OCI-LY7 (cell line): Measurements from ENCODE around the gene GRWD1. TPM values are rescaled to one million over a fixed set of nuclear protein-coding genes. Genes with fewer than 3 reads are reported as not detected.

Experiments used
- BruUV-seq: library from RNA; stranded (reverse); fragments of 400-500 nt; replicated peaks from 2 replicates; lab custom pipeline; 2021; lab: Mats Ljungman, UMichigan
- CTCF ChIA-PET: fragments of 300-600 bp; sonication (Branson Sonifier 250); formaldehyde crosslinking; loops from one replicate; lab custom pipeline; 2022; ENCODE audit warnings: antibody characterized with exemption; ENCODE audit not compliant: unreplicated experiment; lab: Charles Lee
- POLR2A ChIA-PET: fragments of 300-600 bp; sonication (Branson Sonifier 250); formaldehyde crosslinking; loops from one replicate; lab custom pipeline; 2022; ENCODE audit warnings: antibody characterized with exemption; lab: Charles Lee
- DNase-seq: peaks from one replicate; pipeline ENCODE4 v3.0.0-alpha.2; 2015; ENCODE audit warnings: low spot score
- H2AFZ ChIP-seq: fragments of 200-600 bp; sonication (generic), shearing (Covaris generic); 2 replicates; pipeline ENCODE4 v1.6.1; 2014; ENCODE audit warnings: mild to moderate bottlenecking, antibody characterized with exemption, low read length, moderate library complexity
- H3K27ac ChIP-seq: fragments of 200-600 bp; sonication (generic); 2 replicates; pipeline ENCODE4 v1.5.1; 2014; ENCODE audit warnings: mixed run types, low read depth, mild to moderate bottlenecking, moderate library complexity, low read length, inconsistent platforms; ENCODE audit not compliant: poor library complexity, severe bottlenecking
- H3K36me3 ChIP-seq: fragments of 200-600 bp; sonication (generic); 2 replicates; pipeline ENCODE4 v1.6.1; 2014; ENCODE audit warnings: mild to moderate bottlenecking, antibody characterized with exemption, low read length, moderate library complexity, mixed read lengths; ENCODE audit not compliant: insufficient read depth
- H3K4me1 ChIP-seq: fragments of 200-600 bp; sonication (generic); 2 replicates; pipeline ENCODE4 v1.5.1; 2014; ENCODE audit warnings: mild to moderate bottlenecking, low read length; ENCODE audit not compliant: insufficient read depth, poor library complexity, severe bottlenecking
- H3K4me2 ChIP-seq: fragments of 200-600 bp; sonication (generic); 2 replicates; pipeline ENCODE4 v1.6.1; 2014; ENCODE audit warnings: mild to moderate bottlenecking, low read length
- H3K4me3 ChIP-seq: fragments of 200-600 bp; sonication (generic); 2 replicates; pipeline ENCODE4 v1.5.1; 2014; ENCODE audit warnings: mild to moderate bottlenecking, low read depth, low read length; ENCODE audit not compliant: poor library complexity, severe bottlenecking
- H3K79me2 ChIP-seq: fragments of 200-600 bp; sonication (generic); 2 replicates; pipeline ENCODE4 v1.6.1; 2016; ENCODE audit warnings: low read depth, mild to moderate bottlenecking, low read length, moderate library complexity, mixed read lengths; ENCODE audit not compliant: insufficient read depth
- H3K9me2 ChIP-seq: fragments of 200-600 bp; sonication (generic); 2 replicates; pipeline ENCODE4 v1.6.1; 2016; ENCODE audit warnings: mild to moderate bottlenecking, low read length, mixed read lengths; ENCODE audit not compliant: insufficient read depth
- H3K9me3 ChIP-seq: fragments of 200-600 bp; sonication (generic); 2 replicates; pipeline ENCODE4 v1.6.1; 2014; ENCODE audit warnings: mild to moderate bottlenecking, mixed run types, low read length, mixed read lengths
- H4K20me1 ChIP-seq: fragments of 200-600 bp; sonication (generic); 2 replicates; pipeline ENCODE4 v1.6.1; 2014; ENCODE audit warnings: mild to moderate bottlenecking, antibody characterized with exemption, low read length, moderate library complexity, mixed read lengths; ENCODE audit not compliant: insufficient read depth
- EZH2phosphoT487 ChIP-seq: fragments of 200-600 bp; sonication (generic); IDR thresholded peaks from 2 replicates; pipeline ENCODE4 v1.6.1; 2018; ENCODE audit warnings: low read depth, borderline replicate concordance, mild to moderate bottlenecking, mixed run types, antibody characterized with exemption, low read length, moderate library complexity, mixed read lengths
- intact Hi-C: fragments of 100-400 bp; cut with micrococcal nuclease; formaldehyde crosslinking; loops from one replicate; pipeline ENCODE4 v1.10.0; 2022; ENCODE audit not compliant: unreplicated experiment
- total RNA-seq, 2 experiments: library from RNA; depleted of rRNA in 1 of 2; stranded (reverse); fragments of >200 nt in 1 of 2; shearing (Covaris generic) in 1 of 2; gene quantifications; 2 replicates each; pipeline ENCODE4 v1.2.3, GENCODE V29; 2014 to 2022
- TF ChIP-seq, protein P1 (sequence below): fragments of 200-600 bp; sonication (generic); conservative IDR thresholded peaks from 2 replicates; pipeline ENCODE4 v1.5.1; 2014; ENCODE audit warnings: mild to moderate bottlenecking, antibody characterized with exemption, low read length, moderate library complexity, mixed read lengths

GRWD1 gene
- total RNA-seq, 2 experiments from 2014 or later: 32.1 to 35.8 TPM

DNA sequence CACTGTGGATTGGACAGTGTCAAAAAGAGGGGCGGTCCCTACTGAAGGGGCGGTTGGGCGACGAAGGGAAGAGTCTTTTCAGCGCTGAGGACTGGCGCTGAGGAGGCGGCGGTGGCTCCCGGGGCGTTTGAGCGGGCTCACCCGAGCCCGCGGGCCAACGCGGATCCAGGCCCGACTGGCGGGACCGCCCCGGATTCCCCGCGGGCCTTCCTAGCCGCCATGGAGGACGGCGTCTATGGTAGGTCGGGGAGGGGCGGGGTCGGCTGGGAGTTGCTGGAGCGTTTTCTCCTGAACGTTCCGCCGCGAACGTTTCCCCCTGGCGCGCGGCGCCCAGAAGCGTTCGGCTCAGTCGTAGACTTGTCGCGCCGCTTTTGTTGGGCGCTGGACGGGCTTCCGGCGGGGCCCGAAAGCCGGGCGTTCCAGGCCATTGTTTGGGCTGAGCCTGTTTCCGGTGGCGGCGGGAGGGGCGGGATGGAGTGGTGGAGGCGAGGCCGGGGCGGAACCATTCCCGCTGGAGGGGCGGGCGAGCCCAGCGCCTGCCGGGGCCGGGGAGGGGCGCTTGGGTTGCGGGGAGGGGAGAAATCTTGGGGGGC, 23.6 kb downstream of the GRWD1 start, which contains the start of gene CYTH2:
Gene CYTH2 (plus strand): TSS at position 81 of the 593 bp plus-strand sequence. CDS start 139 bp downstream, at position 220.
- CTCF ChIA-PET: no interaction called here
- peak within 1 kb of the TSS; percentile 95 for H3K4me2 ChIP-seq
- POLR2A ChIA-PET: no interaction called here
- peaks cover 42% of the 10 kb centered on the region for H3K36me3 ChIP-seq
- peaks cover 8% of the 10 kb centered on the region for H3K79me2 ChIP-seq
- peak within 1 kb of the TSS; percentile 66 for H2AFZ ChIP-seq
- TF ChIP-seq EZH2phosphoT487: no peak
- TF ChIP-seq, protein P1, sequence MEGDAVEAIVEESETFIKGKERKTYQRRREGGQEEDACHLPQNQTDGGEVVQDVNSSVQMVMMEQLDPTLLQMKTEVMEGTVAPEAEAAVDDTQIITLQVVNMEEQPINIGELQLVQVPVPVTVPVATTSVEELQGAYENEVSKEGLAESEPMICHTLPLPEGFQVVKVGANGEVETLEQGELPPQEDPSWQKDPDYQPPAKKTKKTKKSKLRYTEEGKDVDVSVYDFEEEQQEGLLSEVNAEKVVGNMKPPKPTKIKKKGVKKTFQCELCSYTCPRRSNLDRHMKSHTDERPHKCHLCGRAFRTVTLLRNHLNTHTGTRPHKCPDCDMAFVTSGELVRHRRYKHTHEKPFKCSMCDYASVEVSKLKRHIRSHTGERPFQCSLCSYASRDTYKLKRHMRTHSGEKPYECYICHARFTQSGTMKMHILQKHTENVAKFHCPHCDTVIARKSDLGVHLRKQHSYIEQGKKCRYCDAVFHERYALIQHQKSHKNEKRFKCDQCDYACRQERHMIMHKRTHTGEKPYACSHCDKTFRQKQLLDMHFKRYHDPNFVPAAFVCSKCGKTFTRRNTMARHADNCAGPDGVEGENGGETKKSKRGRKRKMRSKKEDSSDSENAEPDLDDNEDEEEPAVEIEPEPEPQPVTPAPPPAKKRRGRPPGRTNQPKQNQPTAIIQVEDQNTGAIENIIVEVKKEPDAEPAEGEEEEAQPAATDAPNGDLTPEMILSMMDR: no peak
- DNase-seq: peak; percentile 85
- no peaks in the 10 kb centered on the region for H3K9me2 ChIP-seq
- intact Hi-C loops: loop anchor here (1.0 kb wide), 1 partner anchor 24 kb away; the partner anchor contains the start of gene GRWD1
- H3K27ac ChIP-seq: peak within 1 kb of the TSS; percentile 83
- BruUV-seq: no TSS peak
- H3K9me3 ChIP-seq: no peaks in the 10 kb centered on the region
- peaks cover 13% of the 10 kb centered on the region for H3K4me1 ChIP-seq
- H4K20me1 ChIP-seq: peaks cover 5% of the 10 kb centered on the region; the same call in 1 of the 2 replicates
- peak within 1 kb of the TSS; percentile 80 for H3K4me3 ChIP-seq

DNA sequence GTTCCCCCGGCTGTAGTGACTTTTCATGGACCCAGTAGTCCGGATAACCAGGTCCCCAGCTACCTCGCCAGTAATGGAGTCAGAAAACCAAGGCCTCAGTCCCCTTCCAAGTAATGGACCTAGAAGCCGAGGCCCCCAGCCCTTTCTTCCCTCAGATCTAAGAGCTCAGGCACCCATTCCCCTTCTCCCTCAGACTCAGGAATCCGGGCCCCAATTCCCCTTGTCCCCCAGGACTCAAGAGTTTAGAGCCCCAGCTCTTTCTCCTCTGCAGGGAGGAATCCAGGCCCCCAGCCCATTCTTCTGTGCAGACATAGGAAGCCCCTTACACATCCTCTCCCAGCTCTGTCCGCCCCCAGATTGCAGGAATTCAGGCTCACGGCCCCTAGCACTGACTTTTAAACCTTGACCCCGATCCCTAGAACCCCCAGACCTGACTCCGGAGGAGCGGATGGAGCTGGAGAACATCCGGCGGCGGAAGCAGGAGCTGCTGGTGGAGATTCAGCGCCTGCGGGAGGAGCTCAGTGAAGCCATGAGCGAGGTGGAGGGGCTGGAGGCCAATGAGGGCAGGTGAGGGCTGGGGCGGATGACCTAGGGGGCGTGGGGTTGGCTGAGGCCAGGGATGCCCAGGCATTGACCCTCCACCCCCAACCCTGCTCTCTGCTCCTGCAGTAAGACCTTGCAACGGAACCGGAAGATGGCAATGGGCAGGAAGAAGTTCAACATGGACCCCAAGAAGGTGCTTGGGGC, 24.3 kb downstream of the GRWD1 start:
- H3K36me3 ChIP-seq: peaks cover 49% of the 10 kb centered on the region
- H3K4me2 ChIP-seq: peak overlapping the region; percentile 95
- peak overlapping the region; percentile 83 for H3K27ac ChIP-seq
- ChIA-PET CTCF (no interaction called here), POLR2A (no interaction called here)
- intact Hi-C loops: loop anchor here (1.0 kb wide), 1 partner anchor 25 kb away; the partner anchor contains the start of gene GRWD1
- no peak overlapping the region for H2AFZ ChIP-seq
- TF ChIP-seq, protein P1: no peak
- no peak for TF ChIP-seq EZH2phosphoT487
- no peaks in the 10 kb centered on the region for H3K9me2 ChIP-seq
- H3K4me1 ChIP-seq: peaks cover 13% of the 10 kb centered on the region
- no peaks in the 10 kb centered on the region for H3K9me3 ChIP-seq
- H3K4me3 ChIP-seq: peak overlapping the region; percentile 80
- peaks cover 5% of the 10 kb centered on the region; the same call in 1 of the 2 replicates for H4K20me1 ChIP-seq
- peaks cover 8% of the 10 kb centered on the region for H3K79me2 ChIP-seq
- no peak for DNase-seq
- BruUV-seq: no TSS peak
